Heart left ventricle (tissue), 16 donors: ENCODE data around the gene MANSC1. TPM values are rescaled to one million over a fixed set of nuclear protein-coding genes. Genes with fewer than 3 reads are reported as not detected.
A peak's percentile ranks its signal among the peaks of the same experiment; 100 is the strongest.

Experiments
- ATAC-seq, 4 donors: fragments of 200-7000 bp; cut with Tn5 transposase; one replicate each; pipeline ENCODE4 v1.9.1; 2020 to 2022; ENCODE audit warnings: moderate library complexity in 4 of 4, mild to moderate bottlenecking in 3 of 4, moderate number of reproducible peaks in 1 of 4
- DNase-seq, 5 donors: peaks; one replicate each; pipeline ENCODE4 v3.0.0-alpha.2; 2020
- H3K27ac ChIP-seq, 12 donors: fragments of 200-600 bp; sonication (generic) in 4 of 12; one replicate each; pipeline versions ENCODE4 v1.5.0 to v1.8.0; 2016 to 2022; ENCODE audit warnings: mild to moderate bottlenecking in 2 of 12
- H3K27me3 ChIP-seq, 9 donors: fragments of 200-600 bp; sonication (generic) in 2 of 9; one replicate each; pipeline versions ENCODE4 v1.5.1 to v1.8.0; 2016 to 2022; ENCODE audit warnings: mild to moderate bottlenecking in 3 of 9
- H3K36me3 ChIP-seq, 9 donors: fragments of 200-600 bp; sonication (generic) in 2 of 9; one replicate each; pipeline versions ENCODE4 v1.5.0 to v1.8.0; 2018 to 2022; ENCODE audit warnings: mild to moderate bottlenecking in 2 of 9
- H3K4me1 ChIP-seq, 12 donors: fragments of 200-600 bp; sonication (generic) in 4 of 12; one replicate each; pipeline versions ENCODE4 v1.5.0 to v1.8.0; 2016 to 2022; ENCODE audit warnings: mild to moderate bottlenecking in 3 of 12
- H3K4me3 ChIP-seq, 12 donors: fragments of 200-600 bp; sonication (generic) in 4 of 12; one replicate each; pipeline versions ENCODE4 v1.5.0 to v1.8.0; 2017 to 2022; ENCODE audit warnings: mild to moderate bottlenecking in 9 of 12, moderate library complexity in 4 of 12
- H3K9me3 ChIP-seq, 12 donors: fragments of 200-600 bp; sonication (generic) in 4 of 12; one replicate each; pipeline versions ENCODE4 v1.5.0 to v1.8.0; 2016 to 2022; ENCODE audit warnings: mild to moderate bottlenecking in 1 of 12
- POLR2A ChIP-seq, 2 donors: fragments of 450-650 bp; IDR thresholded peaks; one replicate each; pipeline ENCODE4 v1.6.1; 2017; ENCODE audit warnings: antibody characterized with exemption in 2 of 2, mild to moderate bottlenecking in 2 of 2, moderate library complexity in 2 of 2
- WGBS, 4 donors: extraction: QIAGEN DNeasy Blood & Tissue Kit in 2 of 4; methylation state at CpG; one replicate each; pipeline versions ENCODE4 v1.1.5 to v1.1.7; 2013 to 2018; 5-methylcytosine and 5-hydroxymethylcytosine counted together
- intact Hi-C, 10 donors: fragments of 100-400 bp; cut with DNase I; formaldehyde crosslinking; loops; one replicate each; pipeline versions ENCODE4 v1.11.1 to v1.14.2; 2022
- polyA plus RNA-seq, 2 donors: library from polyadenylated mRNA; stranded (reverse); fragments of 200-250 nt; gene quantifications; one replicate each; pipeline ENCODE4 v1.2.3, GENCODE V29; 2013
- total RNA-seq, 9 donors: library from RNA; depleted of rRNA in 2 of 9; stranded (reverse); fragments of >200 nt in 2 of 9; fragmentation: NEBNext Ultra II Directional in 3 of 9; extraction: Animal tissue kit (Norgen Biotek cat#: 25700) in 3 of 9; gene quantifications; one replicate each; pipeline versions ENCODE4 v1.1.0 to v1.2.4, GENCODE V29; 2016 to 2023
- TF ChIP-seq, protein P1 (sequence below), 12 donors: fragments of 200-600 bp; sonication (generic) in 4 of 12; IDR thresholded peaks; one replicate each; pipeline versions ENCODE4 v1.5.0 to v1.8.0; 2018 to 2022; ENCODE audit warnings: antibody characterized with exemption in 12 of 12, mild to moderate bottlenecking in 5 of 12
- donor health status: ischemic (EF 13 %, LVEDD 7.1; RV severe dilation, severe dysfunction).
- donor health status: healthy with polysubstance abuse.
- donor health status: DM: no; HTN: yes; CAD: no.
- donor health status: DM: no; HTN: no; CAD: no.
- donor health status: ischemic (EF 25% LVEDD 6.9; RV normal size, moderate dysfunction).
- donor health status: ischemic (EF 25% LVEDD 5.7; RV mildly dilated, moderate dysfunction).
- donor health status: healthy.
- donor health status: DM: yes; HTN: yes; CAD: no.
- donor health status: ischemic (EF 35%, LVEDD 5.7; RV mildly dilated, moderate dysfunction).
- donor health status: nonischemic (EF 11% LVEDD 7.7; RV severe dilation, severe dysfunction).
- donor health status: DM: yes; HTN: yes; CAD: no.
- donor health status: PGD.
- donor health status: ischemic (EF 29% LVEDD 5.4; RV normal size, mild dysfunction).
- donor health status: nonischemic (EF 23%, LVEDD 6.1; RV moderate dilation, normal function).

The MANSC1 gene
- total and polyA plus RNA-seq, 11 donors = 4.5 to 23.1 (median 11.1) TPM

DNA sequence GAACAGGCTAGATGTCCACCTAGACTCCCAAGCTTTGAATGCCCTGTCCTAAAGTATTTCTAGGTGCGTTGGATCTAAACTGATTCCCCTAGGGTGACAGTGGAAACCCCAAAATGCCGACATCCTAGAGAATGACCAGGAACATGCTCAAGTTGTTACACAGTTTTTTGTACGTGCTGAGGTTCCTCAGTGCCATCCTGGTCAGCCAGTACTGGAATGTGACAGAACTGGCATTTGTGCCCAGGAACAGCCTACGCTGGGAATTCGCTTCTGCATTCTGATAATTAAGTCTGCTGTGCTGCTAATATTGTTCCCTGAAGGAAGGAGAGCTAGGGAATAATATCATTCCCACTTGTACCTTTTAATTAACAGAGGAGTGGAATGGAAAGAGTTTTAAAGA is 47.1 kb upstream of the MANSC1 start:
- no peak for DNase-seq
- H3K4me1 ChIP-seq = peaks cover 0 to 33% (median 16%) of the 10 kb centered on the region in 12 donors
- peak in 1 of 4 donors; percentile 38 for ATAC-seq
- no peaks in the 10 kb centered on the region for H3K36me3 ChIP-seq
- WGBS, 4 donors = 53 to 89% (median 71%) methylated on average over 5 of the region's 5 CpGs
- no peaks in the 10 kb centered on the region for H3K27me3 ChIP-seq
- peak overlapping the region in 8 of 12 donors; percentile 44 to 72 (median 56) for H3K27ac ChIP-seq
- TF ChIP-seq, protein P1, sequence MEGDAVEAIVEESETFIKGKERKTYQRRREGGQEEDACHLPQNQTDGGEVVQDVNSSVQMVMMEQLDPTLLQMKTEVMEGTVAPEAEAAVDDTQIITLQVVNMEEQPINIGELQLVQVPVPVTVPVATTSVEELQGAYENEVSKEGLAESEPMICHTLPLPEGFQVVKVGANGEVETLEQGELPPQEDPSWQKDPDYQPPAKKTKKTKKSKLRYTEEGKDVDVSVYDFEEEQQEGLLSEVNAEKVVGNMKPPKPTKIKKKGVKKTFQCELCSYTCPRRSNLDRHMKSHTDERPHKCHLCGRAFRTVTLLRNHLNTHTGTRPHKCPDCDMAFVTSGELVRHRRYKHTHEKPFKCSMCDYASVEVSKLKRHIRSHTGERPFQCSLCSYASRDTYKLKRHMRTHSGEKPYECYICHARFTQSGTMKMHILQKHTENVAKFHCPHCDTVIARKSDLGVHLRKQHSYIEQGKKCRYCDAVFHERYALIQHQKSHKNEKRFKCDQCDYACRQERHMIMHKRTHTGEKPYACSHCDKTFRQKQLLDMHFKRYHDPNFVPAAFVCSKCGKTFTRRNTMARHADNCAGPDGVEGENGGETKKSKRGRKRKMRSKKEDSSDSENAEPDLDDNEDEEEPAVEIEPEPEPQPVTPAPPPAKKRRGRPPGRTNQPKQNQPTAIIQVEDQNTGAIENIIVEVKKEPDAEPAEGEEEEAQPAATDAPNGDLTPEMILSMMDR (IDR thresholded peaks at IDR 0.05) = no peak
- intact Hi-C loops = loop anchor here in 1 of 10 donors (5.0 kb wide), 1 partner anchor 45 kb away; no protein-coding TSS in a partner anchor
- no peak overlapping the region for H3K4me3 ChIP-seq
- no peaks in the 10 kb centered on the region for H3K9me3 ChIP-seq

DNA sequence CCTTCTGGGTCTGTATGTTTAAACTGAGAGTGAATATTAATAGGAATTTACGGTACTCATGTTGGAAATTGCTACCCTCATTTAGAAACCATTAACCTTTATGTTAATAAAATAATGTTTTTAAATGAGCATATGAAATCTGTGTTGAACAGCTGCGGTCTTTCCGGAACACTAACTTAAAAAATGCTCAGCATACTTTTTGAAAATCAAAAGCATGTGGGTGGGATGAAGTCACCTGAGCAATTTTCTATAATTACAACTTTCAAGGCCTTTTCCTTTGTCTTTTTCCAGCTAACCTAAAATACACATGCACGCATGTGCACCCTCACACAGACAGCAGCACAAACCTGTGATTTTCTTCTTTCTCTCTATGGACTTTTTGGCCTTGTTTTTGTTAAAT is 46.7 kb upstream of the MANSC1 start:
- H3K4me1 ChIP-seq = peaks cover 0 to 33% (median 16%) of the 10 kb centered on the region in 12 donors
- DNase-seq (no peak), ATAC-seq (no peak)
- no peaks in the 10 kb centered on the region for H3K9me3 ChIP-seq
- TF ChIP-seq, protein P1 (IDR thresholded peaks at IDR 0.05) = no peak
- 68 to 92% (median 87%) methylated on average over 4 of the region's 4 CpGs for WGBS, 4 donors
- no peak overlapping the region for H3K4me3 ChIP-seq
- intact Hi-C loops = loop anchor here in 1 of 10 donors (5.0 kb wide), 1 partner anchor 46 kb away; no protein-coding TSS in a partner anchor
- H3K27me3 ChIP-seq = no peaks in the 10 kb centered on the region
- no peaks in the 10 kb centered on the region for H3K36me3 ChIP-seq
- no peak overlapping the region for H3K27ac ChIP-seq

DNA sequence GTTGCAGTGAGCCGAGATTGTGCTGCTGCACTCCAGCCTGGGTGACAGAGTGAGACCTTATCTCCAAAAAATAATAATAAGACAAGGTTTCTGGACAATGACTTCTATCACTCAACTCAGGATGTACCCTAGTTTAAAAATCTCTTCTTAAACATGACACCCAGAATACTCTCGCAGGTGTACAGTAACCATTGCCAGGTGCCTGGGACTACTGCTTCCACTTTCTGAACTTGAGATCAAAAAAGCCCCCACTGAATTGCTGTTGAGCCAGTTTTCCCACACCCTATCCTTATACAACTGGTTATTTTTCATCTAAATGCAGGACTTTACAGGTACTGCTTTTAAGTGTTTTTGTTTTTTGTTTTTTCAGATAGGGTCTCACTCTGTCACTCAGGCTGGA is 43.1 kb upstream of the MANSC1 start:
- 89 to 97% (median 93%) methylated on average over 2 of the region's 2 CpGs for WGBS, 4 donors
- DNase-seq (no peak), ATAC-seq (no peak)
- no peaks in the 10 kb centered on the region for H3K9me3 ChIP-seq
- no peaks in the 10 kb centered on the region for H3K27me3 ChIP-seq
- H3K36me3 ChIP-seq = no peaks in the 10 kb centered on the region
- H3K4me3 ChIP-seq = no peak overlapping the region
- H3K4me1 ChIP-seq = peaks cover 0 to 26% (median 13%) of the 10 kb centered on the region in 12 donors
- intact Hi-C loops = no loop called here
- no peak overlapping the region for H3K27ac ChIP-seq
- TF ChIP-seq POLR2A (IDR thresholded peaks at IDR 0.05) = no peak
- TF ChIP-seq, protein P1 (IDR thresholded peaks at IDR 0.05) = no peak

DNA sequence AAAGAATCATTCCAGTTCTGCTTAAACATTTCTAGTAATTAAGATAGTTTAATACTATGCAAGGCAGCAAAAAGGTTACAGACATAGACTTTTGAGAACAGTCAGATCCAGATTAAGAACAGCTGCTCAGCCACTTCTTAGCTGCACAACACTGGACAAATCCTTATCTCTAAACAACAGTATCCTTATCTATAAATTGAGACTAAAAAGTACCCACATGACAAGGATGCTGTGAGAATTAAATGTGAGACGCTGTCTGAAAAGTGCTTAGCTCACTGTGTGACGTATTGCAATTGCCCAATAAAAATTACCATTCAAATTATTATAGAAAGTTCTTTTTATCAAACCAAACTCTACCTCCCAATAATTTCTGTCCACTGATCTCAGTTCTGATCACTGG is 42.4 kb upstream of the MANSC1 start:
- Histone ChIP-seq H3K9me3 (no peaks in the 10 kb centered on the region), H3K27me3 (no peaks in the 10 kb centered on the region), H3K27ac (no peak overlapping the region), H3K36me3 (no peaks in the 10 kb centered on the region), H3K4me1 (peaks cover 0 to 22% (median 5%) of the 10 kb centered on the region in 12 donors), H3K4me3 (no peak overlapping the region)
- TF ChIP-seq, protein P1 (IDR thresholded peaks at IDR 0.05) = no peak
- TF ChIP-seq POLR2A (IDR thresholded peaks at IDR 0.05) = no peak
- ATAC-seq (no peak), DNase-seq (no peak)
- intact Hi-C loops = no loop called here
- 46 to 62% (median 57%) methylated on average over 2 of the region's 2 CpGs for WGBS, 4 donors
